SK-N-SH treated with all-trans-retinoic acid at 6 μM for 48 hours (cell line): Measurements from ENCODE around the gene GFRA1.

Source experiments
- ATAC-seq: fragments of 200-7000 bp; cut with Tn5 transposase; 3 replicates; pipeline ENCODE4 v1.9.1; 2020; ENCODE audit warnings: mild to moderate bottlenecking, moderate library complexity
- ARNTL ChIP-seq: fragments of 450-650 bp; formaldehyde crosslinking; IDR thresholded peaks from 2 replicates; pipeline ENCODE4 v1.5.0; 2020; ENCODE audit warnings: low read depth, mild to moderate bottlenecking, moderate library complexity, borderline replicate concordance
- BACH2 ChIP-seq: fragments of 250-450 bp; sonication (Bioruptor Pico); IDR thresholded peaks from 2 replicates; pipeline ENCODE4 v1.9.0; 2021; ENCODE audit warnings: mild to moderate bottlenecking, borderline replicate concordance
- CSDC2 ChIP-seq: fragments of 250-450 bp; sonication (Bioruptor Pico); IDR thresholded peaks from 2 replicates; pipeline ENCODE4 v1.5.0; 2020; ENCODE audit warnings: mild to moderate bottlenecking, moderate library complexity
- ESRRG ChIP-seq: fragments of 250-450 bp; sonication (Bioruptor Pico); IDR thresholded peaks from 2 replicates; pipeline ENCODE4 v1.6.1; 2021; ENCODE audit warnings: mild to moderate bottlenecking
- GLIS3 ChIP-seq: fragments of 250-450 bp; sonication (Bioruptor Pico); IDR thresholded peaks from 2 replicates; pipeline ENCODE4 v1.5.0; 2020; ENCODE audit warnings: mild to moderate bottlenecking, moderate library complexity
- ISL1 ChIP-seq: fragments of 250-450 bp; sonication (Bioruptor Pico); IDR thresholded peaks from 2 replicates; pipeline ENCODE4 v2.1.2; 2022; ENCODE audit warnings: mild to moderate bottlenecking, moderate library complexity
- OSR1 ChIP-seq: fragments of 250-450 bp; sonication (Bioruptor Pico); IDR thresholded peaks from 2 replicates; pipeline ENCODE4 v1.8.0; 2022; ENCODE audit warnings: moderate library complexity, mild to moderate bottlenecking, inconsistent platforms
- PPARA ChIP-seq: fragments of 250-450 bp; sonication (Bioruptor Pico); IDR thresholded peaks from 2 replicates; pipeline ENCODE4 v1.5.0; 2020; ENCODE audit warnings: mild to moderate bottlenecking, borderline replicate concordance
- RARB ChIP-seq: fragments of 250-450 bp; sonication (Bioruptor Pico); IDR thresholded peaks from 2 replicates; pipeline ENCODE4 v1.8.0; 2021; ENCODE audit warnings: mild to moderate bottlenecking, moderate library complexity
- SNAI2 ChIP-seq: fragments of 250-450 bp; sonication (Bioruptor Pico); IDR thresholded peaks from 2 replicates; pipeline ENCODE4 v1.5.0; 2020; ENCODE audit warnings: mild to moderate bottlenecking, moderate library complexity
- TCF4 ChIP-seq: fragments of 250-450 bp; sonication (Bioruptor Pico); IDR thresholded peaks from 2 replicates; pipeline ENCODE4 v1.8.0; 2021; ENCODE audit warnings: mild to moderate bottlenecking, moderate library complexity, borderline replicate concordance
- TOX ChIP-seq: fragments of 250-450 bp; sonication (Bioruptor Pico); IDR thresholded peaks from 2 replicates; pipeline ENCODE4 v1.8.0; 2021; ENCODE audit warnings: mild to moderate bottlenecking, moderate library complexity, borderline replicate concordance
- ZC3H10 ChIP-seq: fragments of 250-450 bp; sonication (Bioruptor Pico); IDR thresholded peaks from 2 replicates; pipeline ENCODE4 v1.5.1; 2021; ENCODE audit warnings: mild to moderate bottlenecking, moderate library complexity
- ZFP3 ChIP-seq: fragments of 250-450 bp; sonication (Bioruptor Pico); IDR thresholded peaks from 2 replicates; pipeline ENCODE4 v1.5.0; 2020; ENCODE audit warnings: mild to moderate bottlenecking, moderate library complexity
- ZNF565 ChIP-seq: fragments of 450-650 bp; formaldehyde crosslinking; conservative IDR thresholded peaks from 2 replicates; pipeline ENCODE4 v1.5.0; 2020; ENCODE audit warnings: low read depth, mild to moderate bottlenecking, moderate library complexity
- ZNF70 ChIP-seq: fragments of 450-650 bp; formaldehyde crosslinking; IDR thresholded peaks from 2 replicates; pipeline ENCODE4 v1.5.0; 2020; ENCODE audit warnings: mild to moderate bottlenecking, moderate library complexity
- TF ChIP-seq, protein P1 (sequence below): fragments of 250-450 bp; sonication (Bioruptor Pico); IDR thresholded peaks from 2 replicates; pipeline ENCODE4 v1.5.1; 2021; ENCODE audit warnings: mild to moderate bottlenecking, moderate library complexity
- TF ChIP-seq, protein P2 (sequence below): fragments of 250-450 bp; sonication (Bioruptor Pico); IDR thresholded peaks from 2 replicates; pipeline ENCODE4 v1.5.1; 2020; ENCODE audit warnings: low read depth, mild to moderate bottlenecking, moderate library complexity
- TF ChIP-seq, protein P3 (sequence below): fragments of 250-450 bp; sonication (Bioruptor Pico); IDR thresholded peaks from 2 replicates; pipeline ENCODE4 v1.5.0; 2020; ENCODE audit warnings: mild to moderate bottlenecking, moderate library complexity
- TF ChIP-seq, protein P4 (sequence below): fragments of 250-450 bp; sonication (Bioruptor Pico); IDR thresholded peaks from 2 replicates; pipeline ENCODE4 v1.8.0; 2020; ENCODE audit warnings: mild to moderate bottlenecking, moderate library complexity, borderline replicate concordance
- TF ChIP-seq, protein P5 (sequence below): fragments of 250-450 bp; sonication (Bioruptor Pico); IDR thresholded peaks from 2 replicates; pipeline ENCODE4 v1.8.0; 2021; ENCODE audit warnings: low read depth, mild to moderate bottlenecking, moderate library complexity, borderline replicate concordance

GFRA1 gene

DNA sequence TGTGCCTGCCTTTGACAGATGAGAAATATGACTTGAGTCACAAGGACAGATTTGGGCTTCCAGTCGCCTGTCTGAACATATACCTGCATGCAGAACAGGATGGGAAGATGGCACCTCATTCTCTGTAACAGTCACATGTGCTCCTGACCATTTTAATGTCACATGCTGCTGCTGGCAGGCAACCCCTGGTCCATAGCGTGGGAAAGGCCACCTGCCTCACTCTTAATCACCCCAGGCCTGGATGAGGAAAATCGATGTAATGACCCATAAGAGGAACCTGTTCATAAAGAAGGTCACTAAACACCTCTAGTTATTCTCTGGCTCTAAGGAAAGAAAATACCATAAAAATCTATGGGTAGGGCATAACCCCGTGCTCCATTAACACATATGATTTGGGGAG lies 110.2 kb downstream of the GFRA1 start:
- ATAC-seq, result no peak
- TF ChIP-seq PPARA (CRISPR knock-in tag), result no peak
- TF ChIP-seq TCF4 (CRISPR knock-in tag), result no peak
- no peak for TF ChIP-seq ESRRG (CRISPR knock-in tag)
- no peak for TF ChIP-seq TOX
- TF ChIP-seq CSDC2, result no peak
- TF ChIP-seq ZFP3 (CRISPR knock-in tag), result no peak
- no peak for TF ChIP-seq OSR1 (CRISPR knock-in tag)
- no peak for TF ChIP-seq GLIS3 (CRISPR knock-in tag)
- no peak for TF ChIP-seq SNAI2 (CRISPR knock-in tag)
- no peak for TF ChIP-seq BACH2
- TF ChIP-seq ZNF70 (CRISPR knock-in tag), result no peak
- TF ChIP-seq, protein P1, sequence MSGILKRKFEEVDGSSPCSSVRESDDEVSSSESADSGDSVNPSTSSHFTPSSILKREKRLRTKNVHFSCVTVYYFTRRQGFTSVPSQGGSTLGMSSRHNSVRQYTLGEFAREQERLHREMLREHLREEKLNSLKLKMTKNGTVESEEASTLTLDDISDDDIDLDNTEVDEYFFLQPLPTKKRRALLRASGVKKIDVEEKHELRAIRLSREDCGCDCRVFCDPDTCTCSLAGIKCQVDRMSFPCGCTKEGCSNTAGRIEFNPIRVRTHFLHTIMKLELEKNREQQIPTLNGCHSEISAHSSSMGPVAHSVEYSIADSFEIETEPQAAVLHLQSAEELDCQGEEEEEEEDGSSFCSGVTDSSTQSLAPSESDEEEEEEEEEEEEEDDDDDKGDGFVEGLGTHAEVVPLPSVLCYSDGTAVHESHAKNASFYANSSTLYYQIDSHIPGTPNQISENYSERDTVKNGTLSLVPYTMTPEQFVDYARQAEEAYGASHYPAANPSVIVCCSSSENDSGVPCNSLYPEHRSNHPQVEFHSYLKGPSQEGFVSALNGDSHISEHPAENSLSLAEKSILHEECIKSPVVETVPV (CRISPR knock-in tag), result no peak
- TF ChIP-seq, protein P2, sequence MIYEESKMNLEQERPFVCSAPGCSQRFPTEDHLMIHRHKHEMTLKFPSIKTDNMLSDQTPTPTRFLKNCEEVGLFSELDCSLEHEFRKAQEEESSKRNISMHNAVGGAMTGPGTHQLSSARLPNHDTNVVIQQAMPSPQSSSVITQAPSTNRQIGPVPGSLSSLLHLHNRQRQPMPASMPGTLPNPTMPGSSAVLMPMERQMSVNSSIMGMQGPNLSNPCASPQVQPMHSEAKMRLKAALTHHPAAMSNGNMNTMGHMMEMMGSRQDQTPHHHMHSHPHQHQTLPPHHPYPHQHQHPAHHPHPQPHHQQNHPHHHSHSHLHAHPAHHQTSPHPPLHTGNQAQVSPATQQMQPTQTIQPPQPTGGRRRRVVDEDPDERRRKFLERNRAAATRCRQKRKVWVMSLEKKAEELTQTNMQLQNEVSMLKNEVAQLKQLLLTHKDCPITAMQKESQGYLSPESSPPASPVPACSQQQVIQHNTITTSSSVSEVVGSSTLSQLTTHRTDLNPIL (CRISPR knock-in tag), result no peak
- TF ChIP-seq, protein P3, sequence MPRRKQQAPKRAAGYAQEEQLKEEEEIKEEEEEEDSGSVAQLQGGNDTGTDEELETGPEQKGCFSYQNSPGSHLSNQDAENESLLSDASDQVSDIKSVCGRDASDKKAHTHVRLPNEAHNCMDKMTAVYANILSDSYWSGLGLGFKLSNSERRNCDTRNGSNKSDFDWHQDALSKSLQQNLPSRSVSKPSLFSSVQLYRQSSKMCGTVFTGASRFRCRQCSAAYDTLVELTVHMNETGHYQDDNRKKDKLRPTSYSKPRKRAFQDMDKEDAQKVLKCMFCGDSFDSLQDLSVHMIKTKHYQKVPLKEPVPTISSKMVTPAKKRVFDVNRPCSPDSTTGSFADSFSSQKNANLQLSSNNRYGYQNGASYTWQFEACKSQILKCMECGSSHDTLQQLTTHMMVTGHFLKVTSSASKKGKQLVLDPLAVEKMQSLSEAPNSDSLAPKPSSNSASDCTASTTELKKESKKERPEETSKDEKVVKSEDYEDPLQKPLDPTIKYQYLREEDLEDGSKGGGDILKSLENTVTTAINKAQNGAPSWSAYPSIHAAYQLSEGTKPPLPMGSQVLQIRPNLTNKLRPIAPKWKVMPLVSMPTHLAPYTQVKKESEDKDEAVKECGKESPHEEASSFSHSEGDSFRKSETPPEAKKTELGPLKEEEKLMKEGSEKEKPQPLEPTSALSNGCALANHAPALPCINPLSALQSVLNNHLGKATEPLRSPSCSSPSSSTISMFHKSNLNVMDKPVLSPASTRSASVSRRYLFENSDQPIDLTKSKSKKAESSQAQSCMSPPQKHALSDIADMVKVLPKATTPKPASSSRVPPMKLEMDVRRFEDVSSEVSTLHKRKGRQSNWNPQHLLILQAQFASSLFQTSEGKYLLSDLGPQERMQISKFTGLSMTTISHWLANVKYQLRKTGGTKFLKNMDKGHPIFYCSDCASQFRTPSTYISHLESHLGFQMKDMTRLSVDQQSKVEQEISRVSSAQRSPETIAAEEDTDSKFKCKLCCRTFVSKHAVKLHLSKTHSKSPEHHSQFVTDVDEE (CRISPR knock-in tag), result no peak
- no peak for TF ChIP-seq ZNF565 (CRISPR knock-in tag)
- TF ChIP-seq, protein P4, sequence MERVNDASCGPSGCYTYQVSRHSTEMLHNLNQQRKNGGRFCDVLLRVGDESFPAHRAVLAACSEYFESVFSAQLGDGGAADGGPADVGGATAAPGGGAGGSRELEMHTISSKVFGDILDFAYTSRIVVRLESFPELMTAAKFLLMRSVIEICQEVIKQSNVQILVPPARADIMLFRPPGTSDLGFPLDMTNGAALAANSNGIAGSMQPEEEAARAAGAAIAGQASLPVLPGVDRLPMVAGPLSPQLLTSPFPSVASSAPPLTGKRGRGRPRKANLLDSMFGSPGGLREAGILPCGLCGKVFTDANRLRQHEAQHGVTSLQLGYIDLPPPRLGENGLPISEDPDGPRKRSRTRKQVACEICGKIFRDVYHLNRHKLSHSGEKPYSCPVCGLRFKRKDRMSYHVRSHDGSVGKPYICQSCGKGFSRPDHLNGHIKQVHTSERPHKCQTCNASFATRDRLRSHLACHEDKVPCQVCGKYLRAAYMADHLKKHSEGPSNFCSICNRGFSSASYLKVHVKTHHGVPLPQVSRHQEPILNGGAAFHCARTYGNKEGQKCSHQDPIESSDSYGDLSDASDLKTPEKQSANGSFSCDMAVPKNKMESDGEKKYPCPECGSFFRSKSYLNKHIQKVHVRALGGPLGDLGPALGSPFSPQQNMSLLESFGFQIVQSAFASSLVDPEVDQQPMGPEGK, result no peak
- TF ChIP-seq ZC3H10 (CRISPR knock-in tag), result no peak
- TF ChIP-seq RARB (CRISPR knock-in tag), result no peak
- TF ChIP-seq ARNTL (CRISPR knock-in tag), result no peak
- no peak for TF ChIP-seq ISL1 (CRISPR knock-in tag)
- TF ChIP-seq, all 23 proteins: peak for 0

DNA sequence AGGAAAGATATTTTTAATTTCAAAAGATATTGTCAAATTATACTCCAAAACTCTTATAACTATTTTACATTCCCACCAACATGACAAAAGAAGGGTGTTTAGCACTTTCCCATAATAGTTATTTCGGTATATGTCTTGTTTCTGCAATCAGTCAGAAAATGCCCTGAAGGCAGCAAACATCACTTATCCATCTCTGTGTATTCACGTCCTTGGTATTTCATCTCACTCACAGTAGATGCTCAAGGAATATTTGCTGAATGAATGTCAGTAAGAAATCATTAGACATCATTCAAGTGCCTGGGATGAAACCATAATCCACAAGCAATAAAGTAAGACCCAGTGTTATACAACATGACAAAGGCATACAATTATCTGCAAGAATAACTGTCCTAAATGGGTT lies 112.7 kb downstream of the GFRA1 start:
- ATAC-seq, result no peak
- TF ChIP-seq, protein P1 (CRISPR knock-in tag), result no peak
- no peak for TF ChIP-seq ARNTL (CRISPR knock-in tag)
- TF ChIP-seq, protein P5, sequence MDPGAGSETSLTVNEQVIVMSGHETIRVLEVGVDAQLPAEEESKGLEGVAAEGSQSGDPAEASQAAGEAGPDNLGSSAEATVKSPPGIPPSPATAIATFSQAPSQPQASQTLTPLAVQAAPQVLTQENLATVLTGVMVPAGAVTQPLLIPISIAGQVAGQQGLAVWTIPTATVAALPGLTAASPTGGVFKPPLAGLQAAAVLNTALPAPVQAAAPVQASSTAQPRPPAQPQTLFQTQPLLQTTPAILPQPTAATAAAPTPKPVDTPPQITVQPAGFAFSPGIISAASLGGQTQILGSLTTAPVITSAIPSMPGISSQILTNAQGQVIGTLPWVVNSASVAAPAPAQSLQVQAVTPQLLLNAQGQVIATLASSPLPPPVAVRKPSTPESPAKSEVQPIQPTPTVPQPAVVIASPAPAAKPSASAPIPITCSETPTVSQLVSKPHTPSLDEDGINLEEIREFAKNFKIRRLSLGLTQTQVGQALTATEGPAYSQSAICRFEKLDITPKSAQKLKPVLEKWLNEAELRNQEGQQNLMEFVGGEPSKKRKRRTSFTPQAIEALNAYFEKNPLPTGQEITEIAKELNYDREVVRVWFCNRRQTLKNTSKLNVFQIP (CRISPR knock-in tag), result no peak
- no peak for TF ChIP-seq TOX
- TF ChIP-seq ZNF565 (CRISPR knock-in tag), result no peak
- TF ChIP-seq, protein P2 (CRISPR knock-in tag), result no peak
- no peak for TF ChIP-seq ISL1 (CRISPR knock-in tag)
- no peak for TF ChIP-seq TCF4 (CRISPR knock-in tag)
- TF ChIP-seq GLIS3 (CRISPR knock-in tag), result no peak
- no peak for TF ChIP-seq ZC3H10 (CRISPR knock-in tag)
